MM.1S (cell line): ENCODE data around the gene NPEPPS.

Experiments
- CTCF ChIP-seq: fragments of 300-600 bp; sonication (generic); IDR thresholded peaks from 2 replicates; pipeline ENCODE4 v1.5.1; 2016; ENCODE audit warnings: antibody characterized with exemption, low read length, mixed read lengths
- EZH2 ChIP-seq: fragments of 300-600 bp; sonication (generic); optimal IDR thresholded peaks from 2 replicates; pipeline ENCODE3; 2017; ENCODE audit warnings: low read depth, mild to moderate bottlenecking, antibody characterized with exemption, low read length, mixed read lengths

- no peak for TF ChIP-seq CTCF
- TF ChIP-seq EZH2 = no peak
Observed at GRCh38 chr17:47664624-47664941, 133.7 kb downstream of the NPEPPS start.
